Keratinocyte (primary cell): Measurements from ENCODE around the gene SH2B3.

Experiments used
- EZH2 ChIP-seq: IDR thresholded peaks from one replicate; pipeline ENCODE4 v1.6.1; 2012; ENCODE audit warnings: inconsistent platforms, mild to moderate bottlenecking, low read length, moderate library complexity
- TF ChIP-seq, protein P1 (sequence below), 3 experiments: IDR thresholded peaks in 1 of 3; conservative IDR thresholded peaks in 1 of 3; optimal IDR thresholded peaks in 1 of 3; 2 replicates in 2 of 3; 3 replicates in 1 of 3; pipeline versions ENCODE3 to v1.5.1; 2011; ENCODE audit warnings: low read length in 3 of 3, mild to moderate bottlenecking in 3 of 3, moderate library complexity in 2 of 3, control low read depth in 1 of 3, inconsistent platforms in 1 of 3; ENCODE audit not compliant: insufficient read depth in 2 of 3; ENCODE audit errors: extremely low read depth in 1 of 3

GRCh38 chr12:111368788-111369495 is 36.8 kb upstream of the SH2B3 start, which contains the start of gene PHETA1:
- TF ChIP-seq, protein P1, sequence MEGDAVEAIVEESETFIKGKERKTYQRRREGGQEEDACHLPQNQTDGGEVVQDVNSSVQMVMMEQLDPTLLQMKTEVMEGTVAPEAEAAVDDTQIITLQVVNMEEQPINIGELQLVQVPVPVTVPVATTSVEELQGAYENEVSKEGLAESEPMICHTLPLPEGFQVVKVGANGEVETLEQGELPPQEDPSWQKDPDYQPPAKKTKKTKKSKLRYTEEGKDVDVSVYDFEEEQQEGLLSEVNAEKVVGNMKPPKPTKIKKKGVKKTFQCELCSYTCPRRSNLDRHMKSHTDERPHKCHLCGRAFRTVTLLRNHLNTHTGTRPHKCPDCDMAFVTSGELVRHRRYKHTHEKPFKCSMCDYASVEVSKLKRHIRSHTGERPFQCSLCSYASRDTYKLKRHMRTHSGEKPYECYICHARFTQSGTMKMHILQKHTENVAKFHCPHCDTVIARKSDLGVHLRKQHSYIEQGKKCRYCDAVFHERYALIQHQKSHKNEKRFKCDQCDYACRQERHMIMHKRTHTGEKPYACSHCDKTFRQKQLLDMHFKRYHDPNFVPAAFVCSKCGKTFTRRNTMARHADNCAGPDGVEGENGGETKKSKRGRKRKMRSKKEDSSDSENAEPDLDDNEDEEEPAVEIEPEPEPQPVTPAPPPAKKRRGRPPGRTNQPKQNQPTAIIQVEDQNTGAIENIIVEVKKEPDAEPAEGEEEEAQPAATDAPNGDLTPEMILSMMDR (optimal IDR thresholded peaks at IDR 0.05 in 1 of 3, IDR thresholded peaks at IDR 0.05 in 1 of 3, conservative IDR thresholded peaks at IDR 0.05 in 1 of 3; ENCODE audit: extremely low read depth in 1 of 3, insufficient read depth in 2 of 3, low read length in 3 of 3) = no peak
- TF ChIP-seq EZH2 = no peak
